Glutamatergic neuron (in vitro differentiated cells): ENCODE results near the gene BIN1. TPM values are rescaled to one million over a fixed set of nuclear protein-coding genes. Genes with fewer than 3 reads are reported as not detected.
A peak's percentile ranks its signal among the peaks of the same experiment; 100 is the strongest.

ENCODE experiments used
- DNase-seq: peaks from one replicate; pipeline ENCODE4 v3.0.0; 2022
- H3K27ac Mint-ChIP-seq: one replicate; pipeline ENCODE4 v1.8.0; 2020; ENCODE audit warnings: mild to moderate bottlenecking, mixed read lengths, inconsistent platforms; ENCODE audit not compliant: unreplicated experiment
- H3K27me3 Mint-ChIP-seq: one replicate; pipeline ENCODE4 v1.8.0; 2020; ENCODE audit warnings: mild to moderate bottlenecking, moderate library complexity, mixed read lengths, inconsistent platforms; ENCODE audit not compliant: unreplicated experiment
- H3K36me3 Mint-ChIP-seq: one replicate; pipeline ENCODE4 v1.8.0; 2020; ENCODE audit warnings: mild to moderate bottlenecking, mixed read lengths, inconsistent platforms; ENCODE audit not compliant: unreplicated experiment
- H3K4me1 Mint-ChIP-seq: one replicate; pipeline ENCODE4 v1.8.0; 2020; ENCODE audit warnings: mild to moderate bottlenecking, low read depth, mixed read lengths, inconsistent platforms; ENCODE audit not compliant: unreplicated experiment
- H3K4me3 Mint-ChIP-seq: one replicate; pipeline ENCODE4 v1.8.0; 2020; ENCODE audit warnings: mild to moderate bottlenecking, mixed read lengths, inconsistent platforms; ENCODE audit not compliant: unreplicated experiment
- H3K9me3 Mint-ChIP-seq: one replicate; pipeline ENCODE4 v1.8.0; 2020; ENCODE audit warnings: mild to moderate bottlenecking, moderate library complexity, mixed read lengths, inconsistent platforms; ENCODE audit not compliant: unreplicated experiment
- total RNA-seq: library from RNA; stranded (reverse); fragmentation: NEBNext Ultra II Directional; extraction: Animal tissue kit (Norgen Biotek cat#: 25700); gene quantifications from one replicate; pipeline ENCODE4 v1.2.1, GENCODE V29; 2021; ENCODE audit not compliant: unreplicated experiment
- TF ChIP-seq, protein P1 (sequence below): fragments of 200-600 bp; sonication (generic); IDR thresholded peaks from one replicate; pipeline ENCODE4 v1.5.0; 2021; ENCODE audit not compliant: partially characterized antibody, unreplicated experiment

Gene BIN1
- total RNA-seq, 1 donor from 2014 or later = 176 TPM

DNA sequence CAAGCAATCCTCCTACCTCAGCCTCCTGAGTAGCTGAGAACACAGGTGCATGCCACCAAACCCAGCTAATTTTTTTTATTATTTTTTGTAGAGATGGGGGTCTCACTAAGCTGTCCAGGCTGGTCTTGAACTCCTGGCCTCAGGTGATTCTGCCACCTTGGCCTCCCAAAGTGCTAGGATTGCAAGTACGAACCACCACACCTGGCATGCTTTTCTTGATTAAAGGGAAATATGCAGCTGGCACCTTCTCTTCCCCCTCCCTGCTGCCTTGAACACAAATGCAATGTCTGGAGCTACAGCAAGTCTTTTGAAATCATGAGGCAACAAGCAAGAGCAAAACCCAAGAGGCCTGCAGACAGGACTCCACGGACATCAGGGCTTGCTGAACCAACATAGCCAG lies 26.8 kb upstream of the BIN1 start:
- DNase-seq = no peak
- H3K4me3 Mint-ChIP-seq = no peak overlapping the region
- H3K4me1 Mint-ChIP-seq = peaks cover 11% of the 10 kb centered on the region
- TF ChIP-seq, protein P1, sequence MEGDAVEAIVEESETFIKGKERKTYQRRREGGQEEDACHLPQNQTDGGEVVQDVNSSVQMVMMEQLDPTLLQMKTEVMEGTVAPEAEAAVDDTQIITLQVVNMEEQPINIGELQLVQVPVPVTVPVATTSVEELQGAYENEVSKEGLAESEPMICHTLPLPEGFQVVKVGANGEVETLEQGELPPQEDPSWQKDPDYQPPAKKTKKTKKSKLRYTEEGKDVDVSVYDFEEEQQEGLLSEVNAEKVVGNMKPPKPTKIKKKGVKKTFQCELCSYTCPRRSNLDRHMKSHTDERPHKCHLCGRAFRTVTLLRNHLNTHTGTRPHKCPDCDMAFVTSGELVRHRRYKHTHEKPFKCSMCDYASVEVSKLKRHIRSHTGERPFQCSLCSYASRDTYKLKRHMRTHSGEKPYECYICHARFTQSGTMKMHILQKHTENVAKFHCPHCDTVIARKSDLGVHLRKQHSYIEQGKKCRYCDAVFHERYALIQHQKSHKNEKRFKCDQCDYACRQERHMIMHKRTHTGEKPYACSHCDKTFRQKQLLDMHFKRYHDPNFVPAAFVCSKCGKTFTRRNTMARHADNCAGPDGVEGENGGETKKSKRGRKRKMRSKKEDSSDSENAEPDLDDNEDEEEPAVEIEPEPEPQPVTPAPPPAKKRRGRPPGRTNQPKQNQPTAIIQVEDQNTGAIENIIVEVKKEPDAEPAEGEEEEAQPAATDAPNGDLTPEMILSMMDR = no peak
- peaks cover 4% of the 10 kb centered on the region for H3K36me3 Mint-ChIP-seq
- peaks cover 7% of the 10 kb centered on the region for H3K27me3 Mint-ChIP-seq
- peaks cover 9% of the 10 kb centered on the region for H3K9me3 Mint-ChIP-seq
- peak overlapping the region; percentile 67 for H3K27ac Mint-ChIP-seq

DNA sequence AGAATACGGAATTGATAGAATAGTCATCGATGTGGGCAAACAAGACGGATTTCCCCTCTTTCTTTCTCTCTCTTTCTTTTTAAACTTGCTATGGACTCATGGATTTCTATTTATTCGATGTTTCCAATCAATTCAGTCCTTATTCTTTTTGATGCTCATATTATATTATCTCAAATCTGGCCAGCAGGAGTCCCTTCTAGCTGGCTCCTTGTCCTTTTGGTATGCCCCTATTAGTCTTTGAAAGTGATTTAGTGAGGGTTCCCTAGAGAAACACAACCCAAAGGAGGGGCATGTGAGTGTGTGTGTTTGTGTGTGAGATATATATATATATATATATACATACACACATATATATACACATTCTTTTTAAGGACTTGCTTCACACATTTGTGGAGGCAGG lies 23.5 kb upstream of the BIN1 start:
- Mint-ChIP-seq H3K27me3 (peaks cover 7% of the 10 kb centered on the region), H3K4me3 (no peak overlapping the region), H3K27ac (peak overlapping the region; percentile 7), H3K4me1 (peaks cover 14% of the 10 kb centered on the region), H3K36me3 (no peaks in the 10 kb centered on the region), H3K9me3 (peaks cover 13% of the 10 kb centered on the region)
- no peak for DNase-seq
- TF ChIP-seq, protein P1 = no peak

DNA sequence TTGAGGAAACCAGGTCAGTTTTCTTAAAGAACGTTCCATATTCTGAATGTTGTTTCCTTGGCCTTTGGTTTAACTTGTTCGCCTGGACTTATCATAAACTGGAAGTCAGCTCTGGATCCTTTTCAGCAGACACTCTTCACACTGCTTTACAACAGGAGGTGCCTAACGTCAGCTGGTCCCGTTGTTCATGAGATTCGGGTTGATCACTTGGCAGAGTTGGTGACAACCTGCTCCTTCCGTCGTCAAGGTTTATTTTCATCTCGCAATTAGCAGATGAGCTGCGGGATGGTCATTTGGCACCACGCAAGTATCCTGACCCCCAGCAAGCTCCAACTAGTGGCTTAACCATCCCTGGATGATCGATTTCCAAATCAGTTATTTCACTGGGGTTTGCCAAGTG lies 23.0 kb upstream of the BIN1 start:
- TF ChIP-seq, protein P1 = no peak
- Mint-ChIP-seq H3K27me3 (peaks cover 7% of the 10 kb centered on the region), H3K9me3 (peaks cover 10% of the 10 kb centered on the region), H3K4me1 (peaks cover 14% of the 10 kb centered on the region), H3K4me3 (no peak overlapping the region), H3K27ac (no peak overlapping the region), H3K36me3 (no peaks in the 10 kb centered on the region)
- no peak for DNase-seq

DNA sequence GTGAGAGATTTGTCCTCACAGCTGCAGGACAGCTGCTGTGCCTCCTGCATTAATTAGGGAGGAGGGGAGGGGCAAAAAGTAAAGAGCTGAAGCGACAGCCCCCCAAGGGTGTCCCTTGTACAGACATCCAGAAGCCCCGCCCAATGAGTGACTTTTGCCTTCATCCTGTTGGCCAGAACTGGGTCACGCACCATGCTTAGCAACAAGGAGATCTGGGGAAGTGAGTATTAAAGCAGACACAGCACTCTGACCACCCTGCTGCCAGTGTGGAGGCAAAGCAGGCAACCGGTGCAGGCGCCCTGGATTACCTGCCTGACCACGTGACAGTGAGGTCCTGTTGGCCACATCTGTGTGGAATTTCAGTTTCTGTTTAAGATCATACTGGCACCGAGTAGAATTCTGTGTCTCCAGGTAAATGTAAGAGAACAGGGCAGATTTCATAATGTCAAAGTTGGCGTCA lies 21.5 kb upstream of the BIN1 start:
- Mint-ChIP-seq H3K27ac (peak overlapping the region; percentile 36), H3K4me3 (no peak overlapping the region), H3K4me1 (peaks cover 9% of the 10 kb centered on the region), H3K27me3 (peaks cover 3% of the 10 kb centered on the region), H3K9me3 (peaks cover 8% of the 10 kb centered on the region), H3K36me3 (peaks cover under 1% of the 10 kb centered on the region)
- DNase-seq = no peak
- TF ChIP-seq, protein P1 = no peak

DNA sequence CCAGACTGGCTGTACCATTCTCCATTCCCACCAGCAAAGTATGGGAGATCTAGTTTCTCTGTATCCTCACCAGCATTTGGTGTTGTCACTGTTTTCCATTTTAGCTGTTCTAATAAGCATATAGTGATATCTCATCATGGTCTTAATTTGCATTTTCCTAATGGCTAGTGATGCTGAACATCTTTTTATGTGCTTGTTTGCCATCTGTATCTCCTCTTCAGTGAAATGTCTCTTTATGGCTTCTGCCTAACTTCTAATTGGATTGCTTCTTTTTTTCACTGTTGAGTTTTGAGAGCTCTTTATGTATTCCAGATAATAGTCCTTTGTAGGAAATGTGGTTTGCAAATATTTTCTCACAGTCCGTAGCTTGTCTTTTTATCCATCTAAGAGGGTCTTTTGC lies 18.9 kb upstream of the BIN1 start:
- Mint-ChIP-seq H3K36me3 (peaks cover 12% of the 10 kb centered on the region), H3K27me3 (peaks cover 6% of the 10 kb centered on the region), H3K4me1 (peaks cover 7% of the 10 kb centered on the region), H3K9me3 (peaks cover 11% of the 10 kb centered on the region), H3K27ac (no peak overlapping the region), H3K4me3 (no peak overlapping the region)
- TF ChIP-seq, protein P1 = no peak
- DNase-seq = no peak
